Measurements from ENCODE around the gene ZSWIM3. TPM values are rescaled to one million over a fixed set of nuclear protein-coding genes. Genes with fewer than 3 reads are reported as not detected.

ZSWIM3 gene
- total and polyA plus RNA-seq, 2 of the 8 experiments (the other 6 are each of a cell fraction or from before 2014, with no cell fraction given), result 5.5 to 6.9 TPM

DNA sequence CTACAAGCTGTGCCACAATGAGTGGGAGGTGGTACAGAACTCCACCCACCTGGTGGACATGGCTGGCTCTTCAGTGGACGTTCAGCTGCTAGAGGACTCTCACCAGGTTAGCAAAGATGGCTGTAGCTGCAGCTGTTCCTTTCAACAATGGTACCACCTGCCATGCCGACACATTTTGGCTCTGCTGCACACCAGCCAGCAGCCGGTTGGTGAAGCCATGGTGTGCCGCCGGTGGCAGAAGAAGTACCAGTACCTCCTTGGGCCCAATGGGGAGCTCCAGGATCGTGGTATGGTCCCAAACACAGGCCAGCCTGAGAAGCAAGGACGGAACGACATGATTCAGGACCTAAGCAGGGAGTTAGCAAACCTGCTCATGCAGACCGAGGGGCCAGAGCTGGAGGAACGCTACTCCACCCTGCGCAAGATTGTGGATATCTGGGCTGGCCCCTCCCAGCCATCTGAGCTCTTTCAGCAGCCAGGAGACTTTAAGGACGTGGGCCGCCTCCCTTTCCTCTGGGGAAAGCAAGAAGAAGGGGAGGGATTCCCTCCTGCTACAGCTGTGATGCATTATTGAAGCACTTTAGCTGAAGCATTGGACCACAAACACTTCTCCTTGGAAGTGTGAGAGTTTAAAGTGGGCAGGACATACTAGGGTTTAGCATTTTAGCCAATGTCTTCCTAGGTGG, 20.8 kb downstream of the ZSWIM3 start:
- POLR2A ChIA-PET (ENCODE audit: partially characterized antibody), result interaction anchor here (0.9 to 1.3 kb wide), 4 partner anchors 10 to 64 kb away, joined by 3 to 5 read pairs (median 3); no protein-coding TSS in a partner anchor
- no peak overlapping the region for H4K91ac ChIP-seq (replicated peaks; ENCODE audit: insufficient read length, low read length)
- no peak for TF ChIP-seq GABPA (IDR thresholded peaks at IDR 0.05; ENCODE audit: borderline replicate concordance, insufficient read depth, low read length)
- TF ChIP-seq SUZ12 (IDR thresholded peaks at IDR 0.05; ENCODE audit: low read length), result no peak
- TF ChIP-seq BACH1 (IDR thresholded peaks at IDR 0.05; ENCODE audit: low read length), result no peak

More for the DNA sequence above, 20.8 kb downstream of the ZSWIM3 start:
- peaks cover 0 to 16% of the 10 kb centered on the region in 2 experiments; a peak in 1 of 4 replicates for H3K79me2 ChIP-seq (ENCODE audit: control insufficient read depth in 1 of 2, insufficient read depth in 2 of 2, low read length in 2 of 2)
- H4K20me1 ChIP-seq (replicated peaks in 1 of 2; ENCODE audit: control insufficient read depth in 1 of 2, insufficient read depth in 2 of 2, low read length in 2 of 2), result peaks cover 0 to 2% of the 10 kb centered on the region in 2 experiments
- no peak overlapping the region for H3K4me2 ChIP-seq (ENCODE audit: insufficient read depth in 1 of 2, low read depth in 2 of 2, low read length in 2 of 2)
- no peaks in the 10 kb centered on the region for H3K4me1 ChIP-seq (replicated peaks in 1 of 4; ENCODE audit: control insufficient read depth in 3 of 4, insufficient read depth in 4 of 4, low read length in 3 of 4)
- H3K23me2 ChIP-seq (ENCODE audit: low read depth, low read length), result peaks cover 5% of the 10 kb centered on the region
- H2BK15ac ChIP-seq (ENCODE audit: low read length), result no peak overlapping the region
- no peak overlapping the region for H2BK12ac ChIP-seq (ENCODE audit: low read depth, low read length)
- no peak overlapping the region for H3K14ac ChIP-seq (ENCODE audit: insufficient read length)
- CTCF ChIA-PET (ENCODE audit: partially characterized antibody), result interaction anchor here (1.0 to 1.1 kb wide), 3 partner anchors 11 to 15 kb away, joined by 3 to 5 read pairs (median 4); no protein-coding TSS in a partner anchor
- no peaks in the 10 kb centered on the region for H3K27me3 ChIP-seq (replicated peaks in 1 of 4; ENCODE audit: control insufficient read depth in 3 of 4, extremely low read depth in 1 of 4, insufficient read depth in 3 of 4, low read length in 3 of 4)
- WGBS, 2 experiments (ENCODE audit: extremely low coverage in 1 of 2, insufficient coverage in 1 of 2, insufficient read length in 1 of 2, insufficient replicate concordance in 2 of 2, low coverage in 1 of 2, low lambda C conversion rate in 2 of 2, missing lambda C conversion rate in 1 of 2), result 95% methylated on average over 13 of the region's 13 CpGs; no CpG with 5 or more reads in 1 of the 2 experiments
- no peak overlapping the region for H2AK5ac ChIP-seq (ENCODE audit: low read depth, low read length)
- no peak overlapping the region for H2AFZ ChIP-seq (ENCODE audit: low read length)
- no peak overlapping the region for H3K56ac ChIP-seq (replicated peaks; ENCODE audit: insufficient read length, low read depth, low read length)
- no peak overlapping the region for H3K4ac ChIP-seq (replicated peaks; ENCODE audit: insufficient read length, low read depth, low read length)
- no peak overlapping the region for H3K23ac ChIP-seq (ENCODE audit: insufficient read length)
- no peak overlapping the region for H2BK120ac ChIP-seq (replicated peaks; ENCODE audit: low read depth, low read length)
- no peaks in the 10 kb centered on the region for H3K79me1 ChIP-seq (ENCODE audit: low read depth, low read length)
- no peak overlapping the region; a peak in 1 of 7 replicates for H3K9ac ChIP-seq (replicated peaks in 1 of 4; ENCODE audit: extremely low read depth in 1 of 4, low read depth in 3 of 4, low read length in 3 of 4)
- H3K27ac ChIP-seq (ENCODE audit: low read depth, low read length), result no peak overlapping the region
- no peak overlapping the region for H2BK5ac ChIP-seq (ENCODE audit: low read depth, low read length)
- no peak for DNase-seq (ENCODE audit: low read depth in 1 of 2, low spot score in 2 of 2)
- no peak overlapping the region for H4K5ac ChIP-seq (ENCODE audit: insufficient read length, low read depth, low read length)
- H3K18ac ChIP-seq (ENCODE audit: extremely low read depth, low read length), result no peak overlapping the region
- no peak overlapping the region for H3K4me3 ChIP-seq (ENCODE audit: extremely low read depth in 1 of 4, insufficient read depth in 2 of 4, low read depth in 3 of 4, low read length in 4 of 4)
- no peaks in the 10 kb centered on the region for H3K9me3 ChIP-seq (ENCODE audit: insufficient read depth in 2 of 2, low read depth in 1 of 2, low read length in 1 of 2)
- H3K36me3 ChIP-seq (ENCODE audit: control insufficient read depth in 2 of 4, insufficient read depth in 4 of 4, low read length in 3 of 4), result peaks cover 8 to 18% (median 13%) of the 10 kb centered on the region in 4 experiments; a peak in 7 of 8 replicates
- H2BK20ac ChIP-seq (ENCODE audit: low read length), result no peak overlapping the region
- FAIRE-seq, result no peak
- no peak overlapping the region for H4K8ac ChIP-seq (ENCODE audit: extremely low read depth, insufficient read depth, low read length)
